Esophagus squamous epithelium (tissue), 5 donors: ENCODE data around the gene DYNLT4. TPM values are rescaled to one million over a fixed set of nuclear protein-coding genes. Genes with fewer than 3 reads are reported as not detected.
A peak's percentile ranks its signal among the peaks of the same experiment; 100 is the strongest.
"Not testable (repeated sequence)": the region's sequence is repeated elsewhere in the genome, so short reads cannot be mapped to it uniquely, and the experiment has no call there.

Experiments used
- DNase-seq: peaks from one replicate; lab custom pipeline; 2025; lab: John Stamatoyannopoulos, UW
- H3K27ac ChIP-seq, 4 donors: fragments of 200-600 bp; sonication (generic); one replicate each; pipeline ENCODE4 v1.5.1; 2016 to 2019; ENCODE audit warnings: mild to moderate bottlenecking in 1 of 4
- H3K27me3 ChIP-seq, 4 donors: fragments of 200-600 bp; sonication (generic); 1 replicate in 3 of 4; 2 replicates in 1 of 4; pipeline versions ENCODE4 v1.5.1 to v1.6.0; 2017 to 2021; ENCODE audit warnings: antibody characterized with exemption in 1 of 4
- H3K36me3 ChIP-seq, 3 donors: fragments of 200-600 bp; sonication (generic); one replicate each; pipeline ENCODE4 v1.5.1; 2016 to 2019
- H3K4me1 ChIP-seq, 3 donors: fragments of 200-600 bp; sonication (generic); one replicate each; pipeline ENCODE4 v1.5.1; 2017 to 2019
- H3K4me3 ChIP-seq, 4 donors: fragments of 200-600 bp; sonication (generic); 1 replicate in 3 of 4; 2 replicates in 1 of 4; pipeline ENCODE4 v1.5.1; 2016 to 2019; ENCODE audit warnings: mild to moderate bottlenecking in 2 of 4, moderate library complexity in 1 of 4
- H3K9me3 ChIP-seq, 3 donors: fragments of 200-600 bp; sonication (generic); one replicate each; pipeline ENCODE4 v1.5.1; 2016 to 2019
- POLR2A ChIP-seq, 4 donors: fragments of 450-650 bp; IDR thresholded peaks; one replicate each; pipeline ENCODE4 v1.6.1; 2017; ENCODE audit warnings: antibody characterized with exemption in 4 of 4, mild to moderate bottlenecking in 4 of 4, moderate library complexity in 3 of 4
- whole genome bisulfite sequencing, 2 donors: methylation state at CpG; one replicate each; pipeline ENCODE4 v1.1.5; 2018; 5-methylcytosine and 5-hydroxymethylcytosine counted together
- intact Hi-C: fragments of 100-400 bp; cut with DNase I; formaldehyde crosslinking; loops from one replicate; pipeline ENCODE4 v1.15.0; 2022
- small RNA-seq, 4 donors: library from RNA; depleted of rRNA; stranded (forward); fragments of <200 nt; gene quantifications; one replicate each; pipeline ENCODE3, GENCODE V24; 2016
- total RNA-seq, 4 donors: library from RNA; depleted of rRNA; stranded (reverse); fragments of >200 nt; gene quantifications; one replicate each; pipeline ENCODE4 v1.1.0, GENCODE V29; 2016
- TF ChIP-seq, protein P1 (sequence below), 6 experiments: fragments of 450-650 bp in 4 of 6; fragments of 200-600 bp in 2 of 6; sonication (generic) in 2 of 6; IDR thresholded peaks; one replicate each; pipeline ENCODE4 v1.5.1; 2016 to 2019; ENCODE audit warnings: antibody characterized with exemption in 6 of 6, mild to moderate bottlenecking in 4 of 6, moderate library complexity in 4 of 6
- donor health status: DM: yes; HTN: yes; CAD: no.

Gene DYNLT4
- total RNA-seq, 4 donors from 2014 or later, result not detected

DNA sequence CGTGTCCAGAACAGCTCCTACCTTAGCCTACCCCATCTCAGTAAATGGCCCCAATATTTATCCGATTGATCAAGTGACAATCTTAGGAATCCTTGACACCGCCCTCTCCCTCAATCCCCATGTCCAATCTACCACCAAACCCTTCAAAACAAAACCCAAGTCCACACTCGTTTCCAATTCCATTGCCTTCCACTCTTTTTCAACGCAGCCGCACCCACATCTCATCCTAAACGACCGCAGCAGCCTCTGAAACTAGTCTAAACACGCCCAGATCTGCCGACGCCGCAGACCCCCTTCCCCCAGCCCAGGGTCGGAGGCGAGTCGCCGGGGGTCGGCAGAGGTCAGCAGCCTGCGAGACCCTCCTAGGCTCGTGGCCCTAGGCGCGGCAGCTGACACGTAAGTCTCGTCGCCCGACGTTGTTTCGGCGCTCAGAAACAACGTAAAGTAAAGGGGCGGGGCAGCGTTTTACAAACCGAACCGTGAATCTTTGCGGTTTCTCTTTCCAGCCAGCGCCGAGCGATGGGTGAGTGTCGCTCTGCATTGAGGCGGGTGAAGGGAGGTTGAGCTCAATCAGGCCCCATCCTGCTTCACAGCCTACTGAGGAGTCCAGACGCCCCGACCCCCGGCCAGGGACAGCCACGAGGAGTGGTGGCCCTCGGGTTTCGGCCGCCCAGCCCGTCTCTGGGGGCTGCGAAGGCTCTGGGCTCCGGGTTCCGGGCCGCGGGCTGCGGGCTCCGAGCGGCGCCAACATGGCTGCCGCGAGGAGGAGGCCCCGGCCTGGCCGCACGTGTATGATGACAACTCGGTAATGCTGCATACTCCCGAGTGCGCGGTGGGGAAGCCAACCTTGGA lies 31.8 kb downstream of the DYNLT4 start, which contains the start of gene RPS8:
Gene RPS8, plus strand, starts transcription at position 463 of the 852 bp plus-strand sequence. Its CDS starts 57 bp downstream, at position 520.
- Histone ChIP-seq H3K4me1 (peaks cover 17 to 46% (median 23%) of the 10 kb centered on the region in 3 donors), H3K4me3 (peak within 1 kb of the TSS; percentile 59 to 99 (median 81)), H3K36me3 (peaks cover 10 to 39% (median 26%) of the 10 kb centered on the region in 3 donors), H3K9me3 (no peaks in the 10 kb centered on the region), H3K27ac (peak within 1 kb of the TSS; percentile 92 to 100 (median 96)), H3K27me3 (no peaks in the 10 kb centered on the region)
- 0% methylated on average over 11 to 19 of the region's 65 CpGs for WGBS, 2 donors
- peak; percentile 72 for DNase-seq
- TF ChIP-seq, protein P1, sequence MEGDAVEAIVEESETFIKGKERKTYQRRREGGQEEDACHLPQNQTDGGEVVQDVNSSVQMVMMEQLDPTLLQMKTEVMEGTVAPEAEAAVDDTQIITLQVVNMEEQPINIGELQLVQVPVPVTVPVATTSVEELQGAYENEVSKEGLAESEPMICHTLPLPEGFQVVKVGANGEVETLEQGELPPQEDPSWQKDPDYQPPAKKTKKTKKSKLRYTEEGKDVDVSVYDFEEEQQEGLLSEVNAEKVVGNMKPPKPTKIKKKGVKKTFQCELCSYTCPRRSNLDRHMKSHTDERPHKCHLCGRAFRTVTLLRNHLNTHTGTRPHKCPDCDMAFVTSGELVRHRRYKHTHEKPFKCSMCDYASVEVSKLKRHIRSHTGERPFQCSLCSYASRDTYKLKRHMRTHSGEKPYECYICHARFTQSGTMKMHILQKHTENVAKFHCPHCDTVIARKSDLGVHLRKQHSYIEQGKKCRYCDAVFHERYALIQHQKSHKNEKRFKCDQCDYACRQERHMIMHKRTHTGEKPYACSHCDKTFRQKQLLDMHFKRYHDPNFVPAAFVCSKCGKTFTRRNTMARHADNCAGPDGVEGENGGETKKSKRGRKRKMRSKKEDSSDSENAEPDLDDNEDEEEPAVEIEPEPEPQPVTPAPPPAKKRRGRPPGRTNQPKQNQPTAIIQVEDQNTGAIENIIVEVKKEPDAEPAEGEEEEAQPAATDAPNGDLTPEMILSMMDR (IDR thresholded peaks at IDR 0.05), result peak in 1 of 6 experiments; percentile 31
- peak in 3 of 4 donors; percentile 93 to 98 (median 96) for TF ChIP-seq POLR2A (IDR thresholded peaks at IDR 0.05)
- intact Hi-C loops, result loop anchor here (5.0 kb wide), 1 partner anchor 43 kb away; the partner anchor contains the start of gene RNU5D-1

DNA sequence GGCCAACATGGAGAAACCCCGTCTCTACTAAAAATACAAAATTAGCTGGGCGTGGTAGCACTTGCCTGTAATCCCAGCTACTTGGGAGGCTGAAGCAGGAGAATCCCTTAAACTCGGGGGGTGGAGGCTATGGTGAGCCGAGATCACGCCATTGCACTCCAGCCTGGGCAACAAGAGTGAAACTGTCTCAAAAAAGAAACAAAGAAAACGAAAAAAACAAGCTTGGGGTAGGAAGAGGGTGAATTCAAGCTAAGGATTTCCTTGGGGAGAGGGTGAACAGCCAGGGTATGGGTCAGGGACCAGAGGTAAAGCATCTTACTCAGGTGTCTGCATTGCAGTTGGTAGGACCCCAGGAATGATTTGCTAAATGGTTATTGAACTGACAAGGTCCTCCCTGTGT lies 40.7 kb downstream of the DYNLT4 start:
- H3K36me3 ChIP-seq, result peaks cover 0 to 45% (median 0%) of the 10 kb centered on the region in 3 donors
- H3K27ac ChIP-seq, H3K9me3 ChIP-seq, H3K27me3 ChIP-seq, H3K4me3 ChIP-seq, intact Hi-C loops, H3K4me1 ChIP-seq, DNase-seq: not testable (repeated sequence)
- WGBS, 2 donors, result 89 to 93% methylated on average over 6 of the region's 6 CpGs

DNA sequence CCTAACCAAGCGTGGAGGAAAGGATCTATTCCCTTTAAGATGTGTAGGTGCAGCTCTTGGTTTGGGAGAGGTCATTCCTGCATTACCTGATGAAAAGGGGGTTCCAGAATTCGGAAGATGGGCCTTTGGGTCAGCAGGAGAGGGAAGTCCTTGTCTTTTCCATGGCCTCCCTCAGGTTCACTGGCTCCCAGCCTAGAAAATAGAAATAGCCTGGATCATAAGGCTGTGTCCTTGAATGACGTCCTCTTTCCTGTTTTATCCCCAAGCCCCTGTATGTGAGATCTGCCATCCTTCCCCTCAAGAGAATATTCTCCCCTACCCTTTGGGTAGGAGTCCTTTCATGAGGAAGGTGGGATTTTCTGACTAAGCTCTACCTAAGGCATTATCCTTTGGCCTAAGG lies 46.3 kb downstream of the DYNLT4 start:
- H3K9me3 ChIP-seq, result no peaks in the 10 kb centered on the region
- H3K36me3 ChIP-seq, result peaks cover 0 to 75% (median 4%) of the 10 kb centered on the region in 3 donors
- DNase-seq, result no peak
- no peaks in the 10 kb centered on the region for H3K27me3 ChIP-seq
- intact Hi-C loops, result no loop called here
- no peak overlapping the region for H3K4me3 ChIP-seq
- H3K4me1 ChIP-seq, result no peaks in the 10 kb centered on the region
- TF ChIP-seq, protein P1 (IDR thresholded peaks at IDR 0.05), result no peak
- no peak for TF ChIP-seq POLR2A (IDR thresholded peaks at IDR 0.05)
- 91 to 96% methylated on average over 2 to 3 of the region's 3 CpGs for WGBS, 2 donors
- no peak overlapping the region for H3K27ac ChIP-seq

DNA sequence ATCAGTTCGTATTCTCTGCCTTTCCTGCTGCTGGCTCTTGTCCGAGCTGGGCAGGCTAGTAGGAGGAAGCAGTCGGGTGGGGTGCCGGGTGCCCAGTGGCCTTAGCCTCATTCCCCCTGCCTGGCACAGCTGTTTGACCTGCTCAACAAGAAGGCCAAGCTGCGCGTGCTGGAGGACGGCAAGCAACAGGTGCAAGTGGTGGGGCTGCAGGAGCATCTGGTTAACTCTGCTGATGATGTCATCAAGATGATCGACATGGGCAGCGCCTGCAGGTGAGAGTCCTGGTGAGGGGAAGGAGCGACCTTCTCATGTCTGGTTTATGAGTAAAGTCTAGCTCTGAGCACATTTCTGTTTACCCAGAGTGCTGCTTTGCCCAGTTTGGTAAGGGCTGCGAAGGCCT lies 48.1 kb downstream of the DYNLT4 start:
- Histone ChIP-seq H3K4me1 (no peaks in the 10 kb centered on the region), H3K27me3 (no peaks in the 10 kb centered on the region), H3K9me3 (no peaks in the 10 kb centered on the region), H3K27ac (no peak overlapping the region), H3K36me3 (peaks cover 0 to 88% (median 4%) of the 10 kb centered on the region in 3 donors), H3K4me3 (no peak overlapping the region)
- TF ChIP-seq POLR2A (IDR thresholded peaks at IDR 0.05), result no peak
- TF ChIP-seq, protein P1 (IDR thresholded peaks at IDR 0.05), result no peak
- 40 to 66% methylated on average over 1 to 4 of the region's 11 CpGs for WGBS, 2 donors
- no peak for DNase-seq
- intact Hi-C loops, result no loop called here

DNA sequence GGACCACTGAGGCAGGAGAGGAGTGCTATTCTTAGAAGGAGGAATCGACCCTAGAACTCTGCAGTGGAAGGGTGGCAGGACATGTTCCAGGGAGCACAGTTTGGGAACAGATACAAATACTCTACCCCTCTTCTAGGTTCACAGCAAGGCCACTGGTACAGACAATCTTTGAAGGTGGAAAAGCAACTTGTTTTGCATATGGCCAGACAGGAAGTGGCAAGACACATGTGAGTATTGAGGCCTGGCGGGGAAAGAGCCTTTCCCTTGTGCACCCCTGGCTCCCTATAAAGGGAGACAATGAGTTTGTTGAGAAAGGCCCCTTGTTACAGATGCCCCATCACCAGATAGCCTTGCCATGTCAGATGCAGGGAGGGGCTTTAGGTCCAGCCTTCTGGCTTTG lies 49.7 kb downstream of the DYNLT4 start:
- Histone ChIP-seq H3K27ac (no peak overlapping the region), H3K27me3 (no peaks in the 10 kb centered on the region), H3K9me3 (no peaks in the 10 kb centered on the region), H3K36me3 (peaks cover 0 to 84% (median 4%) of the 10 kb centered on the region in 3 donors), H3K4me3 (no peak overlapping the region), H3K4me1 (no peaks in the 10 kb centered on the region)
- intact Hi-C loops, result no loop called here
- TF ChIP-seq POLR2A (IDR thresholded peaks at IDR 0.05), result no peak
- TF ChIP-seq, protein P1 (IDR thresholded peaks at IDR 0.05), result no peak
- 78 to 100% methylated on average over 2 of the region's 2 CpGs for WGBS, 2 donors
- DNase-seq, result no peak

Small RNAs within 50 kb of the gene (small RNA-seq; reads per million reads assigned to genes)
- 0 reads per million in 4 donors for gene AL136380.1
- 323 to 465 (median 434) reads per million in 4 donors for gene SNORD38A
- 0 reads per million in 4 donors for gene SNORD38B
- gene SNORD46, result 2,680 to 4,637 (median 3,348) reads per million in 4 donors
- 0 reads per million in 4 donors for gene SNORD55

Other genes starting within 250 kb of the DYNLT4 start
- gene TMEM53, start 132.9 kb downstream of the DYNLT4 start, total RNA-seq, result 1 to 10 TPM; 3.2 to 5.8 (median 4.0) TPM
- 1 to 10 TPM in 1 of 4 donors, not detected in 3; 1.3 TPM for gene ARMH1, start 132.6 kb downstream of the DYNLT4 start, total RNA-seq
- not detected for gene RNU5D-1, start 76.2 kb downstream of the DYNLT4 start, total RNA-seq
- 10 to 100 TPM in 2 of 4 donors, 1 to 10 TPM in 2; 4.8 to 17.9 (median 9.4) TPM for gene KIF2C, start 67.5 kb downstream of the DYNLT4 start, total RNA-seq
- 1,000 to 10,000 TPM; 1,915 to 3,855 (median 2,689) TPM for gene RPS8, start 31.8 kb downstream of the DYNLT4 start, total RNA-seq
- under 1 TPM in 1 of 4 donors, not detected in 3; 0.26 TPM for gene BEST4, start 19.2 kb downstream of the DYNLT4 start, total RNA-seq
- gene PLK3, start 7.0 kb downstream of the DYNLT4 start, total RNA-seq, result 10 to 100 TPM; 10.3 to 36.2 (median 30.7) TPM
- gene BTBD19, start 1.2 kb upstream of the DYNLT4 start, total RNA-seq, result 1 to 10 TPM in 3 of 4 donors, under 1 TPM in 1; 0.68 to 5.3 (median 4.1) TPM
- gene PTCH2, start 35.9 kb upstream of the DYNLT4 start, total RNA-seq, result under 1 TPM in 2 of 4 donors, not detected in 2; 0.09 to 0.19 TPM
- gene EIF2B3, start 179.2 kb upstream of the DYNLT4 start, total RNA-seq, result 10 to 100 TPM; 10.7 to 24.3 (median 23.5) TPM
- 10 to 100 TPM; 25.3 to 42.2 (median 28.2) TPM for gene HECTD3, start 204.0 kb upstream of the DYNLT4 start, total RNA-seq
- gene UROD, start 204.9 kb upstream of the DYNLT4 start, total RNA-seq, result 10 to 100 TPM; 26.8 to 57.8 (median 36.7) TPM